HCT116 (cell line): ENCODE measurements around the gene SCTR. TPM values are rescaled to one million over a fixed set of nuclear protein-coding genes. Genes with fewer than 3 reads are reported as not detected.

ENCODE experiments used
- ATAC-seq: fragments of 200-7000 bp; cut with Tn5 transposase; 2 replicates; pipeline ENCODE4 v1.9.1; 2020; ENCODE audit warnings: mild to moderate bottlenecking, moderate library complexity
- BruUV-seq: library from RNA; stranded (reverse); fragments of 400-500 nt; replicated peaks from 2 replicates; lab custom pipeline; 2021; lab: Mats Ljungman, UMichigan
- CTCF ChIA-PET: fragments of 300-600 bp; sonication (Branson Sonifier 250); formaldehyde crosslinking; loops from one replicate; lab custom pipeline; 2021; ENCODE audit warnings: antibody characterized with exemption; lab: Charles Lee
- POLR2A ChIA-PET: fragments of 300-600, 350-600 bp; sonication (Branson Sonifier 250); formaldehyde crosslinking; loops from one replicate; lab custom pipeline; 2021; ENCODE audit warnings: antibody characterized with exemption; lab: Charles Lee
- RAD21 ChIA-PET, 2 experiments: fragments of 300-600 bp; sonication (Branson Sonifier 250); formaldehyde crosslinking; loops; one replicate each; lab custom pipeline; 2023; ENCODE audit warnings: low total read pairs in 2 of 2; ENCODE audit not compliant: uncharacterized antibody in 2 of 2, unreplicated experiment in 2 of 2, low non-redundant PET in 1 of 2; lab: Charles Lee
- DNase-seq: peaks from one replicate; pipeline ENCODE4 v3.0.0-alpha.2; 2010; ENCODE audit warnings: low read depth, low spot score
- H2AFZ ChIP-seq: fragments of 200-600 bp; shearing (Covaris generic), sonication (generic); 2 replicates; pipeline ENCODE4 v1.6.1; 2017; ENCODE audit warnings: low read depth, mixed run types, mixed read lengths, antibody characterized with exemption, low read length; ENCODE audit not compliant: poor library complexity, severe bottlenecking
- H3K27ac ChIP-seq: 2 replicates; pipeline ENCODE4 v1.5.1; 2012; ENCODE audit warnings: low read depth, low read length
- H3K27me3 ChIP-seq: fragments of 200-600 bp; sonication (generic); 2 replicates; pipeline ENCODE4 v1.6.1; 2016; ENCODE audit warnings: mixed run types, low read length, mixed read lengths; ENCODE audit not compliant: insufficient read depth
- H3K36me3 ChIP-seq, 2 experiments: fragments of 200-500 bp in 1 of 2; fragments of 200-600 bp in 1 of 2; sonication (Bioruptor generic) in 1 of 2; sonication (generic) in 1 of 2; 2 replicates each; pipeline versions ENCODE4 v1.5.1 to v1.6.1; 2014 to 2016; ENCODE audit warnings: low read length in 2 of 2, inconsistent platforms in 1 of 2, mixed read lengths in 1 of 2, mixed run types in 1 of 2; ENCODE audit not compliant: insufficient read depth in 2 of 2, control insufficient read depth in 1 of 2
- H3K4me1 ChIP-seq, 2 experiments: fragments of 200-600 bp in 1 of 2; sonication (generic) in 1 of 2; 2 replicates each; pipeline versions ENCODE4 v1.5.1 to v1.6.1; 2012 to 2017; ENCODE audit warnings: low read length in 2 of 2, inconsistent platforms in 1 of 2, mild to moderate bottlenecking in 1 of 2, mixed read lengths in 1 of 2, mixed run types in 1 of 2, moderate library complexity in 1 of 2; ENCODE audit not compliant: insufficient read depth in 2 of 2, control insufficient read depth in 1 of 2
- H3K4me2 ChIP-seq: fragments of 200-600 bp; sonication (generic); 2 replicates; pipeline ENCODE4 v1.6.1; 2017; ENCODE audit warnings: mixed run types, low read length, mixed read lengths
- H3K4me3 ChIP-seq, 2 experiments: fragments of 200-600 bp in 1 of 2; sonication (generic) in 1 of 2; replicated peaks in 1 of 2; 2 replicates each; pipeline ENCODE4 v1.5.1; 2011 to 2016; ENCODE audit warnings: low read length in 2 of 2, control low read depth in 1 of 2, low read depth in 1 of 2, mild to moderate bottlenecking in 1 of 2, mixed read lengths in 1 of 2, mixed run types in 1 of 2
- H3K79me2 ChIP-seq: fragments of 200-600 bp; sonication (generic); 2 replicates; pipeline ENCODE4 v1.6.1; 2017; ENCODE audit warnings: mild to moderate bottlenecking, mixed run types, low read length, moderate library complexity, mixed read lengths; ENCODE audit not compliant: insufficient read depth
- H3K9ac ChIP-seq: fragments of 200-600 bp; sonication (generic); 2 replicates; pipeline ENCODE4 v1.6.1; 2016; ENCODE audit warnings: low read length, mixed read lengths
- H3K9me2 ChIP-seq: fragments of 200-600 bp; sonication (generic), shearing (Covaris generic); 2 replicates; pipeline ENCODE4 v1.6.1; 2017; ENCODE audit warnings: mixed run types, mild to moderate bottlenecking, moderate library complexity; ENCODE audit not compliant: insufficient read depth
- H3K9me3 ChIP-seq, 2 experiments: fragments of 200-500 bp in 1 of 2; fragments of 200-600 bp in 1 of 2; sonication (Bioruptor generic) in 1 of 2; sonication (generic) in 1 of 2; 2 replicates each; pipeline ENCODE4 v1.6.1; 2014 to 2017; ENCODE audit warnings: low read length in 2 of 2, mixed read lengths in 2 of 2, inconsistent platforms in 1 of 2, low read depth in 1 of 2, mild to moderate bottlenecking in 1 of 2, mixed run types in 1 of 2, moderate library complexity in 1 of 2; ENCODE audit not compliant: control insufficient read depth in 1 of 2, insufficient read depth in 1 of 2
- H4K20me1 ChIP-seq: fragments of 200-600 bp; sonication (generic), shearing (Covaris generic); 2 replicates; pipeline ENCODE4 v1.6.1; 2017; ENCODE audit warnings: mixed run types, mild to moderate bottlenecking, moderate library complexity; ENCODE audit not compliant: insufficient read depth
- CBX3 ChIP-seq: IDR thresholded peaks from 2 replicates; pipeline ENCODE4 v1.6.1; 2012; ENCODE audit warnings: low read depth
- CEBPB ChIP-seq: IDR thresholded peaks from 2 replicates; pipeline ENCODE4 v1.6.1; 2012; ENCODE audit warnings: low read depth
- CTCF ChIP-seq, 3 experiments: fragments of 200-600 bp in 1 of 3; sonication (generic) in 1 of 3; IDR thresholded peaks in 2 of 3; conservative IDR thresholded peaks in 1 of 3; 2 replicates each; pipeline ENCODE4 v1.5.1; 2012 to 2017; ENCODE audit warnings: low read depth in 2 of 3, low read length in 2 of 3, antibody characterized with exemption in 1 of 3, borderline replicate concordance in 1 of 3, control low read depth in 1 of 3, mild to moderate bottlenecking in 1 of 3, mixed read lengths in 1 of 3, mixed run types in 1 of 3, moderate library complexity in 1 of 3; ENCODE audit not compliant: insufficient read depth in 1 of 3
- EGR1 ChIP-seq: IDR thresholded peaks from 2 replicates; pipeline ENCODE4 v1.6.1; 2012; ENCODE audit warnings: low read depth
- ELF1 ChIP-seq: IDR thresholded peaks from 2 replicates; pipeline ENCODE4 v1.6.1; 2012; ENCODE audit warnings: low read depth, borderline replicate concordance
- EZH2phosphoT487 ChIP-seq: fragments of 200-600 bp; IDR thresholded peaks from 2 replicates; pipeline ENCODE4 v1.6.1; 2018; ENCODE audit warnings: antibody characterized with exemption, borderline replicate concordance
- FOSL1 ChIP-seq: IDR thresholded peaks from 2 replicates; pipeline ENCODE4 v1.6.1; 2012; ENCODE audit warnings: low read depth
- JUND ChIP-seq: IDR thresholded peaks from 2 replicates; pipeline ENCODE4 v1.6.1; 2012
- POLR2A ChIP-seq: IDR thresholded peaks from 2 replicates; pipeline ENCODE4 v1.7.0; 2011; ENCODE audit warnings: borderline replicate concordance; ENCODE audit not compliant: insufficient read depth, insufficient read length; ENCODE audit errors: extremely low read depth
- POLR2AphosphoS5 ChIP-seq: IDR thresholded peaks from 2 replicates; pipeline ENCODE4 v1.6.1; 2011; ENCODE audit warnings: mild to moderate bottlenecking, low read depth, low read length, moderate library complexity
- SIN3A ChIP-seq: IDR thresholded peaks from 2 replicates; pipeline ENCODE4 v1.6.1; 2012; ENCODE audit warnings: low read depth
- SP1 ChIP-seq: IDR thresholded peaks from 2 replicates; pipeline ENCODE4 v1.6.1; 2012; ENCODE audit warnings: low read depth
- SRF ChIP-seq: IDR thresholded peaks from 2 replicates; pipeline ENCODE4 v1.6.1; 2012; ENCODE audit warnings: low read depth
- TCF7L2 ChIP-seq: IDR thresholded peaks from 2 replicates; pipeline ENCODE4 v1.7.0; 2011; ENCODE audit warnings: borderline replicate concordance, inconsistent platforms; ENCODE audit not compliant: insufficient read depth, insufficient read length; ENCODE audit errors: extremely low read depth
- YY1 ChIP-seq: IDR thresholded peaks from 2 replicates; pipeline ENCODE4 v1.6.1; 2011; ENCODE audit warnings: low read length, low read depth, moderate library complexity, mild to moderate bottlenecking; ENCODE audit not compliant: insufficient replicate concordance; ENCODE audit errors: extremely low read depth
- ZFX ChIP-seq: fragments of 450-650 bp; IDR thresholded peaks from 2 replicates; pipeline ENCODE4 v1.6.1; 2017
- ZNF274 ChIP-seq: fragments of 200-500 bp; sonication (Bioruptor generic); IDR thresholded peaks from 2 replicates; pipeline ENCODE4 v1.6.1; 2014; ENCODE audit warnings: mild to moderate bottlenecking, low read depth, low read length, inconsistent platforms
- intact Hi-C: fragments of 100-400 bp; cut with micrococcal nuclease; formaldehyde crosslinking; loops from 2 replicates; pipeline ENCODE4 v1.10.0; 2022
- total RNA-seq: library from RNA; stranded (reverse); gene quantifications from one replicate; pipeline ENCODE4 v1.2.1, GENCODE V29; 2021; ENCODE audit not compliant: unreplicated experiment
- TF ChIP-seq, protein P1 (sequence below): IDR thresholded peaks from 2 replicates; pipeline ENCODE4 v1.6.1; 2012; ENCODE audit warnings: low read depth

The SCTR gene
- total RNA-seq, 1 experiment from 2014 or later = not detected

GRCh38 chr2:119468154-119468955, 55.9 kb downstream of the SCTR start:
- no peaks in the 10 kb centered on the region for H3K9me3 ChIP-seq
- no peak overlapping the region for H2AFZ ChIP-seq
- ChIA-PET POLR2A (no interaction called here), RAD21 (no interaction called here), CTCF (no interaction called here)
- no peak overlapping the region for H3K27ac ChIP-seq
- intact Hi-C loops = no loop called here
- no peaks in the 10 kb centered on the region for H4K20me1 ChIP-seq
- H3K4me1 ChIP-seq = peaks cover 0 to 4% of the 10 kb centered on the region in 2 experiments; a peak in 1 of 4 replicates
- BruUV-seq = no TSS peak
- H3K36me3 ChIP-seq = no peaks in the 10 kb centered on the region
- no peaks in the 10 kb centered on the region for H3K79me2 ChIP-seq
- no peak overlapping the region for H3K4me3 ChIP-seq
- DNase-seq (no peak), ATAC-seq (no peak)
- no peaks in the 10 kb centered on the region for H3K9me2 ChIP-seq
- H3K4me2 ChIP-seq = no peak overlapping the region
- H3K27me3 ChIP-seq = no peaks in the 10 kb centered on the region
- no peak overlapping the region for H3K9ac ChIP-seq
- no peak for TF ChIP-seq YY1
- no peak for TF ChIP-seq ZFX
- no peak for TF ChIP-seq SRF
- no peak for TF ChIP-seq EZH2phosphoT487
- no peak for TF ChIP-seq CBX3
- TF ChIP-seq ZNF274 = no peak
- no peak for TF ChIP-seq POLR2A
- TF ChIP-seq POLR2AphosphoS5 = no peak
- TF ChIP-seq EGR1 = no peak
- TF ChIP-seq, protein P1, sequence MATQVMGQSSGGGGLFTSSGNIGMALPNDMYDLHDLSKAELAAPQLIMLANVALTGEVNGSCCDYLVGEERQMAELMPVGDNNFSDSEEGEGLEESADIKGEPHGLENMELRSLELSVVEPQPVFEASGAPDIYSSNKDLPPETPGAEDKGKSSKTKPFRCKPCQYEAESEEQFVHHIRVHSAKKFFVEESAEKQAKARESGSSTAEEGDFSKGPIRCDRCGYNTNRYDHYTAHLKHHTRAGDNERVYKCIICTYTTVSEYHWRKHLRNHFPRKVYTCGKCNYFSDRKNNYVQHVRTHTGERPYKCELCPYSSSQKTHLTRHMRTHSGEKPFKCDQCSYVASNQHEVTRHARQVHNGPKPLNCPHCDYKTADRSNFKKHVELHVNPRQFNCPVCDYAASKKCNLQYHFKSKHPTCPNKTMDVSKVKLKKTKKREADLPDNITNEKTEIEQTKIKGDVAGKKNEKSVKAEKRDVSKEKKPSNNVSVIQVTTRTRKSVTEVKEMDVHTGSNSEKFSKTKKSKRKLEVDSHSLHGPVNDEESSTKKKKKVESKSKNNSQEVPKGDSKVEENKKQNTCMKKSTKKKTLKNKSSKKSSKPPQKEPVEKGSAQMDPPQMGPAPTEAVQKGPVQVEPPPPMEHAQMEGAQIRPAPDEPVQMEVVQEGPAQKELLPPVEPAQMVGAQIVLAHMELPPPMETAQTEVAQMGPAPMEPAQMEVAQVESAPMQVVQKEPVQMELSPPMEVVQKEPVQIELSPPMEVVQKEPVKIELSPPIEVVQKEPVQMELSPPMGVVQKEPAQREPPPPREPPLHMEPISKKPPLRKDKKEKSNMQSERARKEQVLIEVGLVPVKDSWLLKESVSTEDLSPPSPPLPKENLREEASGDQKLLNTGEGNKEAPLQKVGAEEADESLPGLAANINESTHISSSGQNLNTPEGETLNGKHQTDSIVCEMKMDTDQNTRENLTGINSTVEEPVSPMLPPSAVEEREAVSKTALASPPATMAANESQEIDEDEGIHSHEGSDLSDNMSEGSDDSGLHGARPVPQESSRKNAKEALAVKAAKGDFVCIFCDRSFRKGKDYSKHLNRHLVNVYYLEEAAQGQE = no peak
- no peak for TF ChIP-seq CTCF (IDR thresholded peaks at IDR 0.05 in 2 of 3, conservative IDR thresholded peaks at IDR 0.05 in 1 of 3; ENCODE audit: borderline replicate concordance in 1 of 3, insufficient read depth in 1 of 3, low read depth in 2 of 3, low read length in 2 of 3)
- no peak for TF ChIP-seq TCF7L2
- TF ChIP-seq JUND = no peak
- no peak for TF ChIP-seq FOSL1
- no peak for TF ChIP-seq CEBPB
- TF ChIP-seq ELF1 = no peak
- TF ChIP-seq SIN3A = no peak
- TF ChIP-seq SP1 = no peak
- TF ChIP-seq, all 23 proteins: peak for 0
